ENCODE results near the gene SLC7A8. TPM values are rescaled to one million over a fixed set of nuclear protein-coding genes. Genes with fewer than 3 reads are reported as not detected.

The SLC7A8 gene
- total RNA-seq, 1 donor from 2014 or later = 1.1 TPM

GRCh38 chr14:23172574-23172973 is 10.9 kb downstream of the SLC7A8 start:
- DNase-seq (ENCODE audit: low read depth) (no peak), FAIRE-seq (no peak)
- Histone ChIP-seq H3K4me3 (ENCODE audit: low read depth, low read length) (no peak overlapping the region), H3K36me3 (ENCODE audit: control insufficient read depth, insufficient read depth, low read length) (no peaks in the 10 kb centered on the region), H3K27me3 (ENCODE audit: control insufficient read depth, insufficient read depth, low read length) (no peaks in the 10 kb centered on the region)
- TF ChIP-seq, protein P1, sequence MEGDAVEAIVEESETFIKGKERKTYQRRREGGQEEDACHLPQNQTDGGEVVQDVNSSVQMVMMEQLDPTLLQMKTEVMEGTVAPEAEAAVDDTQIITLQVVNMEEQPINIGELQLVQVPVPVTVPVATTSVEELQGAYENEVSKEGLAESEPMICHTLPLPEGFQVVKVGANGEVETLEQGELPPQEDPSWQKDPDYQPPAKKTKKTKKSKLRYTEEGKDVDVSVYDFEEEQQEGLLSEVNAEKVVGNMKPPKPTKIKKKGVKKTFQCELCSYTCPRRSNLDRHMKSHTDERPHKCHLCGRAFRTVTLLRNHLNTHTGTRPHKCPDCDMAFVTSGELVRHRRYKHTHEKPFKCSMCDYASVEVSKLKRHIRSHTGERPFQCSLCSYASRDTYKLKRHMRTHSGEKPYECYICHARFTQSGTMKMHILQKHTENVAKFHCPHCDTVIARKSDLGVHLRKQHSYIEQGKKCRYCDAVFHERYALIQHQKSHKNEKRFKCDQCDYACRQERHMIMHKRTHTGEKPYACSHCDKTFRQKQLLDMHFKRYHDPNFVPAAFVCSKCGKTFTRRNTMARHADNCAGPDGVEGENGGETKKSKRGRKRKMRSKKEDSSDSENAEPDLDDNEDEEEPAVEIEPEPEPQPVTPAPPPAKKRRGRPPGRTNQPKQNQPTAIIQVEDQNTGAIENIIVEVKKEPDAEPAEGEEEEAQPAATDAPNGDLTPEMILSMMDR (IDR thresholded peaks at IDR 0.05; ENCODE audit: insufficient read depth, low read length, severe bottlenecking) = no peak

GRCh38 chr14:23172096-23172495 is 11.4 kb downstream of the SLC7A8 start:
- DNase-seq (ENCODE audit: low read depth) (peak; percentile 89), FAIRE-seq (no peak)
- no peak overlapping the region for H3K4me3 ChIP-seq (ENCODE audit: low read depth, low read length)
- TF ChIP-seq, protein P1 (IDR thresholded peaks at IDR 0.05; ENCODE audit: insufficient read depth, low read length, severe bottlenecking) = no peak
- H3K36me3 ChIP-seq (ENCODE audit: control insufficient read depth, insufficient read depth, low read length) = no peaks in the 10 kb centered on the region
- H3K27me3 ChIP-seq (ENCODE audit: control insufficient read depth, insufficient read depth, low read length) = no peaks in the 10 kb centered on the region

GRCh38 chr14:23171222-23171975 is 12.1 kb downstream of the SLC7A8 start:
- Histone ChIP-seq H3K4me3 (ENCODE audit: low read depth, low read length) (no peak overlapping the region), H3K27me3 (ENCODE audit: control insufficient read depth, insufficient read depth, low read length) (no peaks in the 10 kb centered on the region), H3K36me3 (ENCODE audit: control insufficient read depth, insufficient read depth, low read length) (no peaks in the 10 kb centered on the region)
- no peak for FAIRE-seq
- peak; percentile 95 for DNase-seq (ENCODE audit: low read depth)
- TF ChIP-seq, protein P1 (IDR thresholded peaks at IDR 0.05; ENCODE audit: insufficient read depth, low read length, severe bottlenecking) = no peak

GRCh38 chr14:23169622-23170021 is 13.8 kb downstream of the SLC7A8 start:
- FAIRE-seq = no peak

GRCh38 chr14:23168246-23168645 is 15.2 kb downstream of the SLC7A8 start:
- TF ChIP-seq, protein P1 (IDR thresholded peaks at IDR 0.05; ENCODE audit: insufficient read depth, low read length, severe bottlenecking) = no peak
- H3K36me3 ChIP-seq (ENCODE audit: control insufficient read depth, insufficient read depth, low read length) = no peaks in the 10 kb centered on the region
- no peak for DNase-seq (ENCODE audit: low read depth)
- FAIRE-seq = no peak
- H3K27me3 ChIP-seq (ENCODE audit: control insufficient read depth, insufficient read depth, low read length) = no peaks in the 10 kb centered on the region
- no peak overlapping the region for H3K4me3 ChIP-seq (ENCODE audit: low read depth, low read length)

More at GRCh38 chr14:23169622-23170021, 13.8 kb downstream of the SLC7A8 start:
- no peak for DNase-seq (ENCODE audit: low read depth)
- TF ChIP-seq, protein P1 (IDR thresholded peaks at IDR 0.05; ENCODE audit: insufficient read depth, low read length, severe bottlenecking) = no peak
- no peak overlapping the region for H3K4me3 ChIP-seq (ENCODE audit: low read depth, low read length)
- H3K27me3 ChIP-seq (ENCODE audit: control insufficient read depth, insufficient read depth, low read length) = no peaks in the 10 kb centered on the region
- no peaks in the 10 kb centered on the region for H3K36me3 ChIP-seq (ENCODE audit: control insufficient read depth, insufficient read depth, low read length)

Measured in bronchial epithelial cell (primary cell).